ENCODE data around the gene EPB41. TPM values are rescaled to one million over a fixed set of nuclear protein-coding genes. Genes with fewer than 3 reads are reported as not detected.
"Not testable (repeated sequence)": the region's sequence is repeated elsewhere in the genome, so short reads cannot be mapped to it uniquely, and the experiment has no call there.

EPB41 gene
- polyA plus RNA-seq, 1 donor = 6.1 TPM

DNA sequence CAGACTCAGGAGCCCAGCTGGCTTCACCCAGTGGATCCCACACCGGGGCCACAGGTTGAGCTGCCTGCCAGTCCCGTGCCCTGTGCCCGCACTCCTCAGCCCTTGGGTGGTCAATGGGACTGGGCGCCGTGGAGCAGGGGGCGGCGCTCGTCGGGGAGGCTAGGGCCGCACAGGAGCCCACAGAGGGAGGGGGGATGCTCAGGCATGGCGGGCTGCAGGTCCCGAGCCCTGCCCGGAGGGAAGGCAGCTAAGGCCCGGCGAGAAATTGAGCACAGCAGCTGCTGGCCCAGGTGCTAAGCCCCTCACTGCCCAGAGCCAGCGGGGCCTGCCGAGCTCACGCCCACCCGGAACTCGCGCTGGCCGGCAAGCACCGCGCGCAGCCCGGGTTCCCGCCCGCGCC is 216.7 kb downstream of the EPB41 start:
- DNase-seq (ENCODE audit: low read depth) = not testable (repeated sequence)

DNA sequence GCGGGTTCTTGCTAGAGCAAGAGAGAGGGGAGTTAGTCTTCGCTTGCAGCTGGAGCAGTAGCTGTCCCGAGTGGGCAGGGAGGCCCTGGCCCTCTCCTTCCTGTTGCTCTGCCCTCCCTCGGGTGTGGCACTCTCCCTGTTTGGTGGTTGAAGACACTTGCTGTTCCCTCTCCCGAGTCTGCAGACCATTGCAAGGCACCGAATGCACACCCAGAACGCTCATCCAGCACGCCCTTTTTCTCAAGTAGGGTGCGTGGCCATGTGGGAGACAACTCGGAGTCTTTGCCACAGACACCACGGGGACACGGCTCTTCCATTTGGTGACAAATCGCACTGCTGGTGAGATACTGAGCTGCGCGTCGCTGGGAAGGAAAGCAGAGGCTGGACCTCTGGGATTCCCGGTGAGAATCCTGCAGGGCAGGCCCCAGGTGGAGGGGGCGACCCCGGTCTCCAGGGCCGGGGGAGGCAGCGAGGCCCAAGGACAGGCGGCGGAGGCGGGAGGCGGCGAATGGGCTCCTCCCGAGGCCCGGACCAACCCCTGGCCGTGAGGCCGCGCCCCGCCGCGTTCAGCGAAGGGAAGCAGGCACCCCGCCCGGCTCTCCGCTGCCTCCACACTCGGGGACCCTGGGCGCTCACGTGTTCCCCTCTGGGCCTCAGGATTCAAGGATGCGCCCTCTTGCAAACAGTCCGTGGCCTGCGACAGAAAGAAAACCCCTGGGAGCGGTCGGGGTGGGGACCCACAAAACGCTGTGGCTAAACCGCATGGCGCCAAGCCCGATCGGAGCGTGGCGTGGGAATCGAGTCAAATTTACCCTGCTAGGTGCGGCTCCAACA is 219.7 kb downstream of the EPB41 start:
- DNase-seq (ENCODE audit: low read depth) = no peak

DNA sequence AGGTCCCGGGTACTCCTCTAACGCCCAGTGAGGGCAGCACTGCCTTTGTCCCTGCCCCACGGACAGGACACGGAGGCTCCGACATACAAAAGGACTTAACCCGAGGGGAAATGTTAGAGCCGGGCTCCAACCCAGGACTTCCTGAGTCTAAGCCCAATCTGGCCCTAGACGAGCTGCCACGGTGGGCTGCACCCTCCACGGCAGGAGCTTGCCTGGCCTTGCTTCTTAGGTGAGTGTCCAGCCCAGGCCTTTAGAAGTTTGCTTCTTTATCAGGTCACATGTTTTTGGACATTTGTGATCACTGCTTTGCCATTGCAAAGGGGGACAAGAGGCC is 220.3 kb downstream of the EPB41 start:
- DNase-seq (ENCODE audit: low read depth) = no peak

DNA sequence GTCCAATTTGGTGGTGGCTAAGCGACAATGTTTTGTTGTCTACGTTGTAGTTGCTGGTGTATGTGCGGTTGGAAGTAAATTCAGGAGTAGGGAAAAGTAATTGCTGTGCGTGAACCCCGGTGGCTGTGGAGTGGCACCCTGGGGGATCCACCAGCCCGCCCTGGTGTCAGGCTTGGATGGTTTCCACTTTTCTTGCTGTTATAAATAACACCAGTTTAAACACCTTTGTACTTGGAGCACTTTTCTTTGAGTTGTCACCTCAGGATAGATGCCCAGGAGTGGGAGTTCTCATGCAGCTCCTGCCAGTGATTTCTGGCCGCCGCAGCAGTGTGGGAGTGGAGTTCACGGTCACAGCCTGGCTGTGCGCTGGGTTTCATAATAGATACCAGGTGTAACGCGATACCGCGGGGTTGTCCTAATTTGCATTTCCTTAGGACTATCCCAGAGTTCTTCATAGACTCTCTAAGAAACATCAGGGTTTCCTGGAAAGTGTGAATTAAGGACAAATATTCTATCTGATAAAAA is 222.1 kb downstream of the EPB41 start:
- no peak for DNase-seq (ENCODE audit: low read depth)

DNA sequence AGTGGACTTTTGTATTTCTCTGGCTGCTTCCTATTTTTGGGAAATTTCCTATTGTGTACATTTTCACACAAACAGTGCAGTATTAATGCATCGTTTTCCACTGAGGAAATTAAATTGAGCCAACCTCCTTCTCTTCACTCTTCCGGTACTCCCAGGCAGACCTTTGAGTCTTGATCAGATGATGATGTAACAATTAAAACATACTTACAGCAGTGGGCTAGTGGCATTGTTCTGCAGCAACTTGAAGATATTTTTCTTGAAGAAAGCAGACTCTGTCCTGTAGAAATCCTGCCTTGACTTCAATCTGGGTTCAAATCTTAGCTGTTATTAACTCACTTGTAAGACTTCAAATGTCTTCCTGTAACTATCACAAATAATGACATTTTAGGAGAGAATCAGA is 228.3 kb downstream of the EPB41 start:
- DNase-seq (ENCODE audit: low read depth) = no peak

DNA sequence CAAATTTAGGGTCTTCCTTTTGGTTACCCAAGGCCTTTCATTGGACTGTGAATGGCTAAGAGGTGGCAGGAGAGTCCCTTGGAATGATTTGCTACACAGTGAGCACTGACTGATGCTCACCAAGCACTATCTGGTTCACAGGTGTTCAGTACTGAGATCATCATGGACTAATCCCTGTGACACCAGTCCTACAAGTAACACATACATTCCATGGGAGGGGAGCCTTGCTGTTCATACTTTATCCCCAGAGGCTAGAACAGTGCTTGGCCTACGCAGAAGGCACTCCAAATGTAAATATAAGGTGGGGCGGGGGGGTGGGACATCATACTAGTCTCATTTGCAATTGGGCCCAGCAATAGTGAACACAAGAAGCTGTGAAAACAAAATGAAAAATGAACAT is 229.8 kb downstream of the EPB41 start:
- DNase-seq (ENCODE audit: low read depth) = no peak

DNA sequence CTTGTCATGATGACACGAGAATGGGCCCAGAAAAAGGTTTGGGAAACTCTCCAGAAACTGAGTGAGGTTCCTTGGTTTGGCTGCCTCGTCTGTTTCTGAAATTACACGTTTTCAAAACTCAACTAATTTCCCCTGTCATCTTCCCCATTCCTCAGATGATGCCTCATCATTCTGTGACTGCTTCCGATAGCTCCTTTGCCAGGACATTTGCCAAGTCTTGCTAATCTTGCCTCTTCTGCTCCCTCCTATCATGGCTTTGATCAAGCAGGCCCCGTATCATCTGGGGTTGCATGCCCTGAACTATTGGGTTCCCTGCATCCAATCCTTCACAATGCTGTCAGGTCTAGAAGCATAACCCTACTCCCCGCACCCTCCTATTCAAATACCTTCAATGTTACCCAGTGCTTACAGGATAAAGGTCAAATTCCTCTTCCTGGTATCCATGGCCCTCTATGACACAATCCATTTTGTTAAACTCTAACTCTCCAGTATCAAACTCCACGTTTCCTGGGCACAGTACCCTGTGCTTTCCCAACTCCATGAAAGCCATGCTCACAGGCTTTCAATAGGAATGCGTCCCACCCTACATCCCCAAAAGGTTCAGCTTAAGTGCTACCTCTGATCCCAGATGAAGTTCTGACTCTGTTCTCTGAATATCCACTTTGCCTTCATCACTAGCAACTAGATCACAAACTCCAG is 231.5 kb downstream of the EPB41 start:
- no peak for DNase-seq (ENCODE audit: low read depth)

DNA sequence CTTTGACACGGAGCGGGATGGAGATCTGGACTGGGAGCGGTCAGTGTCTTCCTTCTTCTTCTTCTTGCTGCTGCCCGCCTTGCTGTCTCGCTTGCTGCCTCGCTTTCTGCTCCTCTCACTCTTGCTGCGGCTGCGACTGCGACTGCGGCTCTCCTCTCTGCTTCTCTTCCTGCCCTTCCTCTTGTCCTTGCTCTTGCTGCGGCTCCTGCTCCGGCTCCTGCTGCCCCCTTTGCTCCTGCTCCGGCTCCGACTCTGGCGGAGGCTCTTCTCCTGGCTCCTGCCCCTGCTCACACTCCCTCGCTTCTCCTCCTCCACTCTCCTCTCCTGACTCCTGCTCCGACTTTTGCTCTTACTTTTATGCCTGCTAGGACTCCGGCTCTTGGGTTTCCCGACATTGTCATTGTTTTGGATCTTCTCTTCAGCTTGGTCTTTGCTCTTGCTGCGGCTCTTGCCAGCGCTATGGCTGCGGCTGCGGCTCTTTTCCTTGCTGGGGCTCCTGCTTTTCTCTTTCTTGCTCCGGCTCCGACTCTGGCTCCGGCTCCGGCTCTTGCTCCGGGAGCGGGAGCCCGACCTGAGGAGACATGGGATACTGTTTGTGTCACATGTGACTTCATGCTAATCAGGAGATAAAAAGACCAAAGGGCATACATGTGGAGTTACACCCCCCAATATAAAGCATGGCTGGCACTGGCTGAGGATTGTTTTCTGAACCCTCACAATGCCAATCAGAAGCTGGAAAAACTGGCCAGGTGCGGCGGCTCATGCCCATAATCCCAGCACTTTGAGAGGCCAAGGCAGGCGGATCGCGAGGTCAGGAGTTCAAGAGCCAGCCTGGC is 234.5 kb downstream of the EPB41 start:
- DNase-seq (ENCODE audit: low read depth) = no peak

DNA sequence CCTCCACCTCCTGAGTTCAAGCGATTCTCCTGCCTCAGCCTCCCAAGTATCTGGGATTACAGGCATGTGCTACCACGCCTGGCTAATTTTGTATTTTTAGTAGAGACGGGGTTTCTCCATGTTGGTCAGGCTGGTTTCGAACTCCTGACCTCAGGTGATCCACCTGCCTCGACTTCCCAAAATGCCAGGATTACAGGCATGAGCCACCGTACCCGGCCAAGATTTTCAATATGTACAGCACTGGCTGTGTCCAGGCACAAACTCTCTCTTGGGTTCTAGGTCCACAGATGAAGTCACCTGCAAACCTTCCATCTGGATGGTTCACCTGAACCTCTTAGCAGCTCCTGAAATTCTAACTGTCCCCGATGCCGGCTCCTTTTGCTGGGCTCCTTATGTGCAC is 236.0 kb downstream of the EPB41 start:
- DNase-seq (ENCODE audit: low read depth) = not testable (repeated sequence)

DNA sequence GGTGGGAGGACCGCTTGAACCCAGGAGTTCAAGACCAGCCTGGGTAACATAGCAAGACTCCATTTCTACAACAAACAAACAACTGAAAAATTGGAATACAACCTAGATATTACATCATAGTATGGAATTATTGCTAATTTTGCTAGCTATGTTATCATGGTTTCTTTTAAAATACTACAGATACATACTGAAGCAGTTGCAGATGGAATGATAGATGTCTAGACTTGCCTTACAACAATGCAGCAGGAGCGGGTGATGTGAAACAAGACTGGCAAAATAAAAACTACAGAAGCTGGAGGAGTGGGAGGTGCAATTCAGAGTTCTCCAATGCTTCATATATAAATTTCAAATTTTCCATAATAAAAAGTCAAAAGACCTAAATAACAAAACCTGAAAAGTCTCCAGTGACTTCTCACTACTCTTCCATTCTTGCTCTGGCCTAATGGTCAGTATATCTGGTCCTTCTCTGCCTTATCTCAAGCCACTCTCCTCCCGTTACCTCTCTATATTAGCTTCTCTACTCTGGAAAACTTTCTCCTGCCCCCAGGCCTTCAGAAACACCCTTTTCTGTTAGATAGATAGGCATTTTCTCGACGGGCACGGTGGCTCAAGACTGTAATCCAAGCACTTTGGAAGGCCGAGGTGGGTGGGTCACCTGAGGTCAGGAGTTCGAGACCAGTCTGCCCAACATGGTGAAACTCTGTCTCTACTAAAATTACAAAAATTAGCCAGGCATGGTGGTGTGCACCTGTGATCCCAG is 237.9 kb downstream of the EPB41 start:
- no peak for DNase-seq (ENCODE audit: low read depth)

DNA sequence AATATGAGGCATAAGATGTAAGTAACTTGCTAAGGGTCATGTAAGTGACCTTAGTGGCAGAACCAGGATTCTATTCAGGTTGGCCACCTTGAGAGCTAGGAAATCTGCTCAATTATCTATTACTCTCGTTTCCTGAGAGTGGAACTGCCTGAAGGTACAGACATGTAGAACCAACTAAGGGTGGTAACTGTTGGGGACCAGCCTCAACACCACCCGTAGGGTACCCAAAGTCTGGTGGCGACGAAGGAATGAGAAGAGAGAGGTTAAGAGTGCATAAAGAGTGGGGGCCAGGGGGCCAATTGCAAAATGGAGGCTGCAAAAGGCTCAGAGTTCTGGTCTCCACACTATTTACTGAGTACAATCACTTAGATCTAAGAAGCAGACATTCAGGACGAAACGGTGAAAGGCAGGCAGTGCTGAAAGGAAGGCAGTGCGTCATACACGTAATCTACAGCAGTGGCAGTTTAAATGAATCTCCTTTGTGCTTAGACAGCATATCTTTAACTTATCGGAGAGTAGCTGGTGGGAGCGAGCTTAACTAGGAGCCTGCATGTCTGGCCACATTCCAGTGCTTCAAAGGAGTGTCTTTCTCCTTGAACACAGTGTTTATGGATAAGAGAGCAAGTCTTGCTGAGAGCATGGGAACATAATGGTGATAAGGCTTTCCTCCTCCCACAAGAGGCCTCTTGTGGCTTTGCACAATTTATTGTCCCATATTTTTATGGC is 242.3 kb downstream of the EPB41 start:
- DNase-seq (ENCODE audit: low read depth) = no peak

DNA sequence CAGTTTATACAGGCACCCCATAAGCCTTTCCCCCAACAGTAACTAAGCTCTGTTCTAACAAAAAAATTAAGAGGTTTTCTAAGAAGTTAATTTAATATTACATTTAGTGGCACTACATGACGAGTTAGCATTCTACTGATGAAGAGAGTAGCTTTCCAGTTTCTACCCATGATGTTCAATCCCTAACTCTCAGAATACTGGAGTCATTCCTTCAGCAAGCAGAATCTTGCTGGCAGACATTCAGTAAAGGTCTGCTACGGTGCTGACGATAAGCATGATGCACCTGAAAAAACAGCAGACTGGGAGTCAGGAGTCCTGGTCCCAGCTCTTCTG is 242.9 kb downstream of the EPB41 start:
- no peak for DNase-seq (ENCODE audit: low read depth)

DNA sequence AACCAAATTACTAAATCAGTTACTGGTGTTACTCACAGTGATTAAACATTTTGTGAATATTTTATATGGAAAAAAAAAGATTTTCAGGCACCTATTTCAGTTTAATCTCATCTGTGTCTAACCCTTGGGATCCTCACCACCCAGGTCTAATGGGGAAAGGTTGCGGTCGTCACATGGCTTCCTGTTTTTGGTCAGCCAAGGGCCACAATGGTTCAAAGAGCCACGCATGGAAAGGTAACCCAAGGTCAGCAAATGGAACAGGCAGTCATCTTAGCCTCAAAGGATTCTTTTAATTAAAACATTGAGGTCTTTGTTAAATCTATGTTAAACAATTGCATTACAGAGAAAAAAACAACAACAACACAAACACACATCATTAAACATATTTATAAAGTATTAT is 245.4 kb downstream of the EPB41 start:
- DNase-seq (ENCODE audit: low read depth) = no peak

DNA sequence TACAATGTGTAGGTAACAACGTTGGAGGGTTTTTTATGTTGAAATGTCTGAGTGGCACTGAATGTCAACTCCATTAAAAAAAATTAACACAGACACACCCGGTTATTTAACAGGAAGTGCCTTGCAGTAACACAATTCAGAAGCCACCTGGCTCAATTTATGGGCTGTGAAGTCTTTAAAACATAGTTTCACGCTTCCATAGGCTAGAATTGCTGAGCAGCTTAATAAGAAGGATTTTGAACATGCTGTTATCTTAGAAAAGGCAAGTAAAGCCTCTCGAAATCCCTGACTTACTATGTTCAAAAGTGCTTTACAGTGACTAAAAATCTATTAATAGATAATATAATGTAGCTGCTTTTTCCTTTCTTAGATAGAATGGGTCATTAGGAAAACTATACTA is 247.7 kb downstream of the EPB41 start:
- DNase-seq (ENCODE audit: low read depth) = no peak

DNA sequence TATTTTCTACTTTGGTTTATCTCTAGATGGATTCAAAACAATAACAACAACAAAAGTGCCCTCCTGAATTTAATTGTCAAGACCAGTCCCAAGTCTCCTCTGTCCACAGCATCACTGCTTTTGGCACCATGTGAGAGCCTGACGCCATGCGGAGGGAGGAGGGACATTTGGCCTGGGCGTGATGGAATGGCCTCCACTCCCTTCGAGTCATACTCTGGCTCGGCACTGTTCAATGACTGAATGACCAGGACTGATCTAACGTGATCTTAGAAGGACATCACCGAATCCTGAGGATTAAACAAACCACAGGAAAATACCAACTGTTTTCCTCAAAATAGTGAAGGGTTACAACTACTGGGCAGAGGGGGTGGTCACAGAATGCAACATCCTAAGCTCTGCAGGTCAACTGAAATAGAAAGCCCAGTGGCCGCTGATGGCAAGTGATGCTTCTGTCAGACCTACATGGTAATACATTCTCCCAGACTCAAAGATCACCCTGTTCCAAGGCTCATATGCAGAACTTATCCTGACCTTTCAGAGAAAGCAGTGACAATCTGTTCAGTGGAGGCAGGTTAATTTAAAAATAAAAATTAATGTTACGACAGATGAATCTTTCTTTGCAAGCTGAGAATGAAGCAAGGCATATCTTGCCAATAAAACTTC is 248.2 kb downstream of the EPB41 start:
- DNase-seq (ENCODE audit: low read depth) = no peak

DNA sequence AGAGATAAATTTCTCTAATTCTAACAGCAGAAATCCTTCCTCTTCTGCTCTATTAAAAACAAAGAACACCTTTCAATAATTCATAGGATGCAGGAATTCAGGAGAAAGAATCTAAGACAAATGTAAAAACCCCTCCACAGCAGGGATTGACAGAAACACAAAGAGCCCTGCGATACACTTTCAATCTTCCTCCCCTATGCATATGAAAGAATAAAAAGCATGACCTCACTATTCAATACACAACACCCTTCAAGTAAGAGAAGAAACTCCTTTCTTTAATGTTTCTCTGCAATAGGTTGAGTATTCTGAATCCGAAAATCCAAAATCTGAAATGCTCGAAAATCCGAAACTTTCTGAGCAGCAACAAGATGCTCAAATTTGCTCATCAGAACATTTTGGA is 250.2 kb downstream of the EPB41 start:
- no peak for DNase-seq (ENCODE audit: low read depth)

DNA sequence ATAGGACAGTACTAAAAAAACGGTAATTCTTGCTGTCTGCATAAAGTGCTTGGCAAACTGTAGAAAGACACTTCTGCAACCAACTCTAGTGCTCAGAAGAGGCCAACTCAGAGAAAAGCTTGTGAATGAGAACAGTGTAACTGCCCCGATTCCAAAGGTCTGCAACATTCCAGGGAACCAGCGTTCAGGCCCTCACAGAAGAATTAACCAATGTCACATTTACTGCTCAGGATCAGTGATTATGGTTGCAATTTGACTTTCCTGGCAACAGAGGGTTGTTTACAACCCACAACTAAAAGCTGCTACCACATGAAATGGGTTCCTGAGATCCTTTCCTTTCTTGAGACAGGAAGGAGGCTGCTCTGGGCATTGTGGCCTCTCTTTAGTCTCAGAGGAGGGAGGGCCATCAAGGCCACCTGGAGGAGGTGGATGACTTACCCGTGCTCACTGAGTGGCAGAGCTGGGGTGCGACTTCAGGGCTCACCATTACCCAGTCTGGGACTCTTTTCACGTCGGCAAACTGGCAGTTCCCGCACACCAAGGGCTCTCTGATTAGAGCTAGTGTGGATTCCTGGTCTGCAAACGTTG is 252.0 kb downstream of the EPB41 start:
- DNase-seq (ENCODE audit: low read depth) = no peak

DNA sequence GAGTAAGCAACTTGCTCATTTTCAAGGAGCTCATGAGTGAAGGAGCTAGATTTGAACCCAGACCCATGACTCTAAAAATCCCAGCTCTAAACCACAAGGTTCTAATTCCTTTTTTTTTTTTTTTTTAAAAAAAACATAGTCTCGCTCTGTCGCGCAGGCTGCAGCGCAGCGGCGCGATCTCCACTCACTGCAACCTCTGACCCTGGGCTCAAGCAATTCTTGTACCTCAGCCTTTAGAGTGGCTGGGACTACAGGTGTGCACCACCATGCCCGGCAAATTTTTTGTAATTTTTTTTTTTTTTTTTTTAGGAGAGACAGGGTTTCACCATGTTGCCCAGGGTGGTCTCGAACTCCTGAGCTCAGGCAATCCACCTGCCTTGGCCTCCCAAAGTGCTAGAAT is 253.5 kb downstream of the EPB41 start:
- no peak for DNase-seq (ENCODE audit: low read depth)
